OCI-LY7 (cell line): Measurements from ENCODE around the gene ARL4D.

Experiments
- CTCF ChIP-seq: fragments of 200-600 bp; sonication (generic); conservative IDR thresholded peaks from 2 replicates; pipeline ENCODE4 v1.5.1; 2014; ENCODE audit warnings: mild to moderate bottlenecking, antibody characterized with exemption, low read length, moderate library complexity, mixed read lengths
- EZH2phosphoT487 ChIP-seq: fragments of 200-600 bp; sonication (generic); IDR thresholded peaks from 2 replicates; pipeline ENCODE4 v1.6.1; 2018; ENCODE audit warnings: low read depth, borderline replicate concordance, mild to moderate bottlenecking, mixed run types, antibody characterized with exemption, low read length, moderate library complexity, mixed read lengths

DNA sequence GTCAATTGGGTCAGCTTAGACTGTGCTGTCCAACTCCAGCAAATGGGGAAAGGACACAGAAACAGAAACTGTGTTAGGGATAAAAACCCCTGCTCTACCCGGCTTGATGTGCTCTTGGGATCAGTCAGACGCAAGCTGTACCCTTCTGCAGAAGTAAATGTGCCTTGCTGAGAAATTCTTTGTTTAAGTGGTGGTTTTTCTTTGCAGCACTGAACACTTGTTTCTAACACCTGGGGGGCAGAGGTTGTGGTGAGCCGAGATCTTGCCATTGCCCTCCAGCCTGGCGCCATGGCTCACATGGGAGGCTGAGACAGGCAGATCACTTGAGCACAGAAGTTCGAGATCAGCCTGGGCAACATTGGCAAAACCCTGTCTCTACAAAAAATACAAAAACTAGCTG is 18.5 kb upstream of the ARL4D start:
- TF ChIP-seq CTCF (no peak), EZH2phosphoT487 (no peak)
